Natural killer cell (primary cell): ENCODE measurements around the gene CXCL16. TPM values are rescaled to one million over a fixed set of nuclear protein-coding genes. Genes with fewer than 3 reads are reported as not detected.
A peak's percentile ranks its signal among the peaks of the same experiment; 100 is the strongest.

Experiments
- ATAC-seq, 3 donors: fragments of 150-1000 bp in 2 of 3; fragments of 200-7000 bp in 1 of 3; cut with Tn5 transposase; 1 replicate in 1 of 3; 2 replicates in 2 of 3; pipeline ENCODE4 v1.10.0; 2021; ENCODE audit warnings: mild to moderate bottlenecking in 2 of 3, moderate library complexity in 2 of 3
- DNase-seq, 2 donors: peaks; one replicate each; pipeline versions ENCODE4 v3.0.0 to v3.0.0-alpha.2; 2013 to 2021; ENCODE audit warnings: mixed read lengths in 1 of 2
- H3K27ac ChIP-seq: one replicate; pipeline ENCODE4 v1.5.1; 2013; ENCODE audit warnings: mild to moderate bottlenecking, low read length
- H3K27me3 ChIP-seq: one replicate; pipeline ENCODE4 v1.6.1; 2013; ENCODE audit warnings: low read length; ENCODE audit not compliant: control insufficient read depth, insufficient read depth
- H3K36me3 ChIP-seq: one replicate; pipeline ENCODE4 v1.6.1; 2013; ENCODE audit warnings: low read length; ENCODE audit not compliant: control insufficient read depth, insufficient read depth
- H3K4me1 ChIP-seq: one replicate; pipeline ENCODE4 v1.6.1; 2013; ENCODE audit warnings: low read length; ENCODE audit not compliant: control insufficient read depth, insufficient read depth
- H3K4me3 ChIP-seq: one replicate; pipeline ENCODE4 v1.5.1; 2013; ENCODE audit warnings: low read length
- H3K9me3 ChIP-seq: one replicate; pipeline ENCODE4 v1.6.1; 2013; ENCODE audit warnings: low read length; ENCODE audit not compliant: control insufficient read depth, insufficient read depth
- H3K27ac Mint-ChIP-seq, 2 donors: one replicate each; pipeline ENCODE4 v1.8.0; 2022; ENCODE audit warnings: mild to moderate bottlenecking in 2 of 2, mixed read lengths in 2 of 2, moderate library complexity in 1 of 2
- H3K27me3 Mint-ChIP-seq, 2 donors: one replicate each; pipeline ENCODE4 v1.8.0; 2022; ENCODE audit warnings: low read depth in 2 of 2, mixed read lengths in 2 of 2
- H3K36me3 Mint-ChIP-seq: one replicate; pipeline ENCODE4 v1.8.0; 2022; ENCODE audit warnings: mixed read lengths
- H3K4me1 Mint-ChIP-seq, 2 donors: one replicate each; pipeline ENCODE4 v1.8.0; 2022; ENCODE audit warnings: mixed read lengths in 2 of 2
- H3K4me3 Mint-ChIP-seq: one replicate; pipeline ENCODE4 v1.8.0; 2022; ENCODE audit warnings: mild to moderate bottlenecking, moderate library complexity, mixed read lengths
- H3K9me3 Mint-ChIP-seq, 2 donors: one replicate each; pipeline ENCODE4 v1.8.0; 2022; ENCODE audit warnings: mixed read lengths in 2 of 2
- CTCF ChIP-seq: fragments of 200-600 bp; IDR thresholded peaks from one replicate; pipeline ENCODE4 v1.8.0; 2022; ENCODE audit warnings: antibody characterized with exemption
- WGBS: methylation state at CpG from one replicate; pipeline ENCODE4 v1.1.7; 2013; ENCODE audit warnings: missing lambda C conversion rate; ENCODE audit not compliant: insufficient coverage; 5-methylcytosine and 5-hydroxymethylcytosine counted together
- intact Hi-C: fragments of 100-400 bp; cut with micrococcal nuclease; formaldehyde crosslinking; loops from one replicate; pipeline ENCODE4 v1.14.2; 2022
- total RNA-seq, 4 donors: library from RNA; stranded (reverse); fragments of 120-200 nt in 1 of 4; gene quantifications; one replicate each; pipeline versions ENCODE4 v1.2.3 to v1.2.4, GENCODE V29; 2013 to 2022

CXCL16 gene
- total RNA-seq, 3 donors from 2014 or later (not counting 1 experiment from before 2014, with no cell fraction given): 4.0 to 31.8 (median 16.0) TPM

- peak in 1 of 2 donors; percentile 72 for DNase-seq
- intact Hi-C loops: no loop called here
Measured at GRCh38 chr17:4747847-4748246, 8.1 kb upstream of the CXCL16 start.

GRCh38 chr17:4744999-4745969, 5.6 kb upstream of the CXCL16 start:
- Mint-ChIP-seq H3K27me3 (peaks cover 28 to 56% of the 10 kb centered on the region in 2 donors), H3K27ac (peak overlapping the region in 1 of 2 donors; percentile 22), H3K4me3 (no peak overlapping the region), H3K4me1 (peaks cover 15 to 29% of the 10 kb centered on the region in 2 donors), H3K9me3 (no peaks in the 10 kb centered on the region), H3K36me3 (no peaks in the 10 kb centered on the region)
- H3K27ac ChIP-seq: no peak overlapping the region
- no peaks in the 10 kb centered on the region for H3K36me3 ChIP-seq
- H3K4me1 ChIP-seq: peaks cover 15% of the 10 kb centered on the region
- ATAC-seq: peak in 1 of 3 donors; percentile 28
- no peak for DNase-seq
- no peak overlapping the region for H3K4me3 ChIP-seq
- no peaks in the 10 kb centered on the region for H3K9me3 ChIP-seq
- TF ChIP-seq CTCF: no peak
- WGBS: 23% methylated on average over 47 of the region's 51 CpGs
- peaks cover 14% of the 10 kb centered on the region for H3K27me3 ChIP-seq
- intact Hi-C loops: no loop called here

More at GRCh38 chr17:4747847-4748246, 8.1 kb upstream of the CXCL16 start:
- peaks cover 13% of the 10 kb centered on the region for H3K4me1 ChIP-seq
- H3K27me3 Mint-ChIP-seq: peaks cover 34 to 43% of the 10 kb centered on the region in 2 donors
- no peak overlapping the region for H3K4me3 ChIP-seq
- no peaks in the 10 kb centered on the region for H3K9me3 Mint-ChIP-seq
- no peak for TF ChIP-seq CTCF
- peak overlapping the region in 1 of 2 donors; percentile 62 for H3K27ac Mint-ChIP-seq
- under 1% methylated on average over 5 of the region's 5 CpGs for WGBS
- ATAC-seq: peak; percentile 49 to 77 (median 75)
- H3K36me3 ChIP-seq: no peaks in the 10 kb centered on the region
- peaks cover 14% of the 10 kb centered on the region for H3K27me3 ChIP-seq
- peak overlapping the region; percentile 39 for H3K4me3 Mint-ChIP-seq
- no peaks in the 10 kb centered on the region for H3K9me3 ChIP-seq
- no peaks in the 10 kb centered on the region for H3K36me3 Mint-ChIP-seq
- H3K27ac ChIP-seq: no peak overlapping the region
- H3K4me1 Mint-ChIP-seq: peaks cover 13 to 22% of the 10 kb centered on the region in 2 donors

GRCh38 chr17:4743898-4744297, 4.2 kb upstream of the CXCL16 start:
- Mint-ChIP-seq H3K27me3 (peaks cover 24 to 57% of the 10 kb centered on the region in 2 donors), H3K9me3 (no peaks in the 10 kb centered on the region), H3K27ac (no peak overlapping the region), H3K4me1 (peaks cover 20 to 36% of the 10 kb centered on the region in 2 donors), H3K36me3 (no peaks in the 10 kb centered on the region), H3K4me3 (no peak overlapping the region)
- intact Hi-C loops: no loop called here
- no peak for TF ChIP-seq CTCF
- DNase-seq (no peak), ATAC-seq (no peak)
- Histone ChIP-seq H3K36me3 (no peaks in the 10 kb centered on the region), H3K9me3 (no peaks in the 10 kb centered on the region), H3K4me3 (no peak overlapping the region), H3K27me3 (peaks cover 19% of the 10 kb centered on the region), H3K27ac (no peak overlapping the region), H3K4me1 (peaks cover 25% of the 10 kb centered on the region)
- WGBS: 91% methylated on average over 8 of the region's 9 CpGs
